ENCODE data around the gene CCKAR.

- no peak for TF ChIP-seq POLR2AphosphoS5 (IDR thresholded peaks at IDR 0.05; ENCODE audit: low read depth)
- no peak for TF ChIP-seq CTCF (IDR thresholded peaks at IDR 0.05; ENCODE audit: insufficient read depth, low read length)
- TF ChIP-seq REST (IDR thresholded peaks at IDR 0.05; ENCODE audit: insufficient replicate concordance, low read depth), result no peak
- no peak for TF ChIP-seq SPI1 (IDR thresholded peaks at IDR 0.05; ENCODE audit: borderline replicate concordance, low read depth)
- TF ChIP-seq GABPA (IDR thresholded peaks at IDR 0.05; ENCODE audit: low read depth), result no peak
Measured at GRCh38 chr4:26462874-26463273, 27.4 kb downstream of the CCKAR start.

All from HL-60 (cell line).